RPMI7951 (cell line): ENCODE data around the gene ZFHX2. TPM values are rescaled to one million over a fixed set of nuclear protein-coding genes. Genes with fewer than 3 reads are reported as not detected.
"Not testable (repeated sequence)": the region's sequence is repeated elsewhere in the genome, so short reads cannot be mapped to it uniquely, and the experiment has no call there.

Experiments
- DNase-seq: peaks from one replicate; pipeline ENCODE4 v3.0.0-alpha.2; 2012; ENCODE audit warnings: low read depth
- total RNA-seq: library from RNA; depleted of rRNA; stranded (reverse); fragments of >200 nt; shearing (Covaris generic); gene quantifications from 2 replicates; pipeline ENCODE4 v1.2.3, GENCODE V29; 2014

Gene ZFHX2
- total RNA-seq, 1 experiment from 2014 or later: not detected

GRCh38 chr14:23540141-23540469 is 11.5 kb downstream of the ZFHX2 start:
- DNase-seq: no peak

- DNase-seq: peak; percentile 28
Measured at GRCh38 chr14:23539248-23540140, 12.1 kb downstream of the ZFHX2 start.

- no peak for DNase-seq
Measured at GRCh38 chr14:23538785-23539184, 12.8 kb downstream of the ZFHX2 start.

- no peak for DNase-seq
Measured at GRCh38 chr14:23538050-23538718, 13.4 kb downstream of the ZFHX2 start.

GRCh38 chr14:23537351-23538049 is 14.1 kb downstream of the ZFHX2 start:
- DNase-seq: no peak

- DNase-seq: not testable (repeated sequence)
Measured at GRCh38 chr14:23536906-23537305, 14.7 kb downstream of the ZFHX2 start.

GRCh38 chr14:23536494-23536893 is 15.1 kb downstream of the ZFHX2 start:
- DNase-seq: no peak

GRCh38 chr14:23535943-23536342 is 15.6 kb downstream of the ZFHX2 start:
- DNase-seq: no peak

GRCh38 chr14:23533652-23534435 is 17.7 kb downstream of the ZFHX2 start:
- no peak for DNase-seq

GRCh38 chr14:23532658-23533057 is 18.9 kb downstream of the ZFHX2 start:
- no peak for DNase-seq

- no peak for DNase-seq
Measured at GRCh38 chr14:23531391-23531790, 20.2 kb downstream of the ZFHX2 start.

GRCh38 chr14:23530375-23531055 is 21.1 kb downstream of the ZFHX2 start:
- DNase-seq: no peak

GRCh38 chr14:23529016-23529415 is 22.5 kb downstream of the ZFHX2 start:
- DNase-seq: no peak

- DNase-seq: no peak
Measured at GRCh38 chr14:23528555-23528954, 23.0 kb downstream of the ZFHX2 start.

GRCh38 chr14:23525611-23526010 is 26.0 kb downstream of the ZFHX2 start:
- DNase-seq: no peak

GRCh38 chr14:23524954-23525353 is 26.6 kb downstream of the ZFHX2 start:
- no peak for DNase-seq

GRCh38 chr14:23523229-23524016 is 28.1 kb downstream of the ZFHX2 start:
- no peak for DNase-seq

- no peak for DNase-seq
Measured at GRCh38 chr14:23522643-23523198, 28.8 kb downstream of the ZFHX2 start.

- DNase-seq: no peak
Measured at GRCh38 chr14:23521785-23522640, 29.6 kb downstream of the ZFHX2 start.
